ENCODE measurements around the gene SERPINC1.
A peak's percentile ranks its signal among the peaks of the same experiment; 100 is the strongest.
"Not testable (repeated sequence)": the region's sequence is repeated elsewhere in the genome, so short reads cannot be mapped to it uniquely, and the experiment has no call there.

SERPINC1 gene

GRCh38 chr1:173889885-173890284 lies 27.2 kb downstream of the SERPINC1 start:
- DNase-seq, result no peak

- no peak for DNase-seq
These were observed 28.4 kb downstream of the SERPINC1 start for GRCh38 chr1:173888749-173889148.

- no peak for DNase-seq
These were observed 29.5 kb downstream of the SERPINC1 start for GRCh38 chr1:173887627-173888026.

GRCh38 chr1:173886746-173887611 lies 30.1 kb downstream of the SERPINC1 start:
- no peak for DNase-seq

GRCh38 chr1:173884701-173885100 lies 32.4 kb downstream of the SERPINC1 start:
- DNase-seq, result no peak

GRCh38 chr1:173881117-173881516 lies 36.0 kb downstream of the SERPINC1 start:
- DNase-seq, result not testable (repeated sequence)

GRCh38 chr1:173878251-173878650 lies 38.9 kb downstream of the SERPINC1 start:
- no peak for DNase-seq

- DNase-seq, result no peak
These were observed 40.4 kb downstream of the SERPINC1 start for GRCh38 chr1:173876732-173877131.

GRCh38 chr1:173871500-173871899 lies 45.6 kb downstream of the SERPINC1 start:
- no peak for DNase-seq

GRCh38 chr1:173871091-173871490 lies 46.0 kb downstream of the SERPINC1 start:
- DNase-seq, result no peak

GRCh38 chr1:173870252-173871075 lies 46.7 kb downstream of the SERPINC1 start:
- no peak for DNase-seq

- DNase-seq, result no peak
These were observed 48.1 kb downstream of the SERPINC1 start for GRCh38 chr1:173869021-173869359.

- peak; percentile 99 for DNase-seq
These were observed 48.7 kb downstream of the SERPINC1 start, which contains the start of gene ZBTB37 for GRCh38 chr1:173868266-173869020. Gene ZBTB37 (plus strand): TSS chr1:173868380. CDS start chr1:173870226, 1,846 bp downstream.

GRCh38 chr1:173867753-173868265 lies 49.3 kb downstream of the SERPINC1 start, which contains the start of gene GAS5:
Gene GAS5 (minus strand): TSS chr1:173867989.
- DNase-seq, result peak; percentile 100

GRCh38 chr1:173867141-173867752 lies 49.9 kb downstream of the SERPINC1 start:
- peak; percentile 56 for DNase-seq

- DNase-seq, result no peak
These were observed 50.6 kb downstream of the SERPINC1 start for GRCh38 chr1:173866413-173867115.

GRCh38 chr1:173865468-173866164 lies 51.5 kb downstream of the SERPINC1 start:
- no peak for DNase-seq

- DNase-seq, result no peak
These were observed 52.8 kb downstream of the SERPINC1 start for GRCh38 chr1:173864179-173864867.

GRCh38 chr1:173863224-173864161 lies 53.6 kb downstream of the SERPINC1 start:
- no peak for DNase-seq

All from islet precursor cell (in vitro differentiated cells).